Pancreas (tissue), 10 donors: Measurements from ENCODE around the gene NME7. TPM values are rescaled to one million over a fixed set of nuclear protein-coding genes. Genes with fewer than 3 reads are reported as not detected.

Experiments
- ATAC-seq, 4 donors: fragments of 200-7000 bp; cut with Tn5 transposase; one replicate each; pipeline versions ENCODE4 v1.8.0 to v1.9.1; 2020; ENCODE audit warnings: mild to moderate bottlenecking in 4 of 4, moderate library complexity in 4 of 4
- DNase-seq, 6 donors: peaks; one replicate each; pipeline ENCODE4 v3.0.0-alpha.2; 2020
- FAIRE-seq: peaks from 2 replicates; lab custom pipeline; 2012; peaks lifted over from hg19 to GRCh38; lab: Jason Lieb, UNC
- H3K27ac ChIP-seq, 4 donors: fragments of 200-600 bp; sonication (generic); 1 replicate in 3 of 4; 2 replicates in 1 of 4; pipeline versions ENCODE4 v1.5.0 to v1.8.0; 2020
- H3K27me3 ChIP-seq, 4 donors: fragments of 200-600 bp; one replicate each; pipeline ENCODE4 v1.8.0; 2021
- H3K36me3 ChIP-seq, 3 donors: fragments of 200-600 bp; sonication (generic) in 1 of 3; one replicate each; pipeline versions ENCODE4 v1.5.0 to v1.8.0; 2020 to 2021
- H3K4me1 ChIP-seq, 3 donors: fragments of 200-600 bp; one replicate each; pipeline ENCODE4 v1.8.0; 2021
- H3K4me3 ChIP-seq, 4 donors: fragments of 200-600 bp; sonication (generic) in 2 of 4; one replicate each; pipeline versions ENCODE4 v1.5.0 to v1.8.0; 2020 to 2021
- H3K9me3 ChIP-seq, 4 donors: fragments of 200-600 bp; one replicate each; pipeline ENCODE4 v1.8.0; 2021
- WGBS, 2 donors: extraction: QIAGEN DNeasy Blood & Tissue Kit; methylation state at CpG; one replicate each; pipeline ENCODE4 v1.1.7; 2013; 5-methylcytosine and 5-hydroxymethylcytosine counted together
- intact Hi-C, 3 donors: fragments of 100-400 bp; cut with DNase I; formaldehyde crosslinking; loops; one replicate each; pipeline versions ENCODE4 v1.11.1 to v1.14.2; 2022
- polyA plus RNA-seq, 2 donors: library from polyadenylated mRNA; stranded (reverse); fragments of 200-250 nt; gene quantifications; one replicate each; pipeline ENCODE4 v1.2.3, GENCODE V29; 2013
- total RNA-seq, 6 donors: library from RNA; stranded (reverse); fragmentation: NEBNext Ultra II Directional in 4 of 6; extraction: Animal tissue kit (Norgen Biotek cat#: 25700) in 4 of 6; gene quantifications; one replicate each; pipeline versions ENCODE4 v1.2.1 to v1.2.4, GENCODE V29; 2021 to 2023
- TF ChIP-seq, protein P1 (sequence below), 4 donors: fragments of 200-600 bp; sonication (generic) in 3 of 4; IDR thresholded peaks; one replicate each; pipeline versions ENCODE4 v1.5.0 to v1.8.0; 2021; ENCODE audit warnings: antibody characterized with exemption in 4 of 4
- donor health status: healthy with polysubstance abuse.
- donor health status: DM: no; HTN: no; CAD: no; lungs with moderate emphysema.
- donor health status: DM: no; HTN: no; CAD: no.
- donor health status: control.
- donor health status: control.
- donor health status: Bipolar disorder and iron deficiency.
- donor health status: DM: yes; HTN: yes; CAD: no.
- donor health status: DM: no; HTN: no; CAD: no.
- donor health status: DM: no; HTN: no; CAD: no.
- donor health status: DM: yes; HTN: yes; CAD: no.

NME7 gene
- total and polyA plus RNA-seq, 8 donors = 5.0 to 12.6 (median 8.0) TPM

DNA sequence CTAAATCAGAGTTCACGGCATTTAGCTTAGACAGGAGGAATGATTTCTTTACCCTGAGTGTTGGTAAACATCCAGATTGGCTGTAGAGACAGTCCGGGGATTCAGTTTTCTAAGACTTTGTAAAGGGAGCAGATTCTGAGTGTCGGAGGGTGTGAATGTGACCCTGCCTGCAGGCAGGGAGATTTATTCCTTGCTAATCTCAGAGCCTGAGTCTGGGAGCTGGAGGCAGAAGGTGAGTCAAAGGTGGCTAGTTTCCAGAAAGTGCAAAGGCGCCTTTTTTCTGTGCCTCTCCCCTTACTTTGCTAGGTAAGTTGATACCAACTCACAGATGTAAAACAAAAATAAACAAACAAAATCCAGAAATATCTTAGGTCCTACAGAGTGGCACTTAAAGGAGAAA is 249.4 kb downstream of the NME7 start:
- TF ChIP-seq, protein P1, sequence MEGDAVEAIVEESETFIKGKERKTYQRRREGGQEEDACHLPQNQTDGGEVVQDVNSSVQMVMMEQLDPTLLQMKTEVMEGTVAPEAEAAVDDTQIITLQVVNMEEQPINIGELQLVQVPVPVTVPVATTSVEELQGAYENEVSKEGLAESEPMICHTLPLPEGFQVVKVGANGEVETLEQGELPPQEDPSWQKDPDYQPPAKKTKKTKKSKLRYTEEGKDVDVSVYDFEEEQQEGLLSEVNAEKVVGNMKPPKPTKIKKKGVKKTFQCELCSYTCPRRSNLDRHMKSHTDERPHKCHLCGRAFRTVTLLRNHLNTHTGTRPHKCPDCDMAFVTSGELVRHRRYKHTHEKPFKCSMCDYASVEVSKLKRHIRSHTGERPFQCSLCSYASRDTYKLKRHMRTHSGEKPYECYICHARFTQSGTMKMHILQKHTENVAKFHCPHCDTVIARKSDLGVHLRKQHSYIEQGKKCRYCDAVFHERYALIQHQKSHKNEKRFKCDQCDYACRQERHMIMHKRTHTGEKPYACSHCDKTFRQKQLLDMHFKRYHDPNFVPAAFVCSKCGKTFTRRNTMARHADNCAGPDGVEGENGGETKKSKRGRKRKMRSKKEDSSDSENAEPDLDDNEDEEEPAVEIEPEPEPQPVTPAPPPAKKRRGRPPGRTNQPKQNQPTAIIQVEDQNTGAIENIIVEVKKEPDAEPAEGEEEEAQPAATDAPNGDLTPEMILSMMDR (IDR thresholded peaks at IDR 0.05) = no peak
- no peaks in the 10 kb centered on the region for H3K27me3 ChIP-seq
- H3K36me3 ChIP-seq = peaks cover 0 to 26% (median 6%) of the 10 kb centered on the region in 3 donors
- 62 to 71% methylated on average over 4 of the region's 4 CpGs for WGBS, 2 donors
- ATAC-seq (no peak), DNase-seq (no peak), FAIRE-seq (no peak)
- no peaks in the 10 kb centered on the region for H3K9me3 ChIP-seq
- no peak overlapping the region for H3K4me3 ChIP-seq
- H3K27ac ChIP-seq = peak overlapping the region in 2 of 4 donors; percentile 97 to 98
- peaks cover 0 to 38% (median 15%) of the 10 kb centered on the region in 3 donors for H3K4me1 ChIP-seq
- intact Hi-C loops = no loop called here

DNA sequence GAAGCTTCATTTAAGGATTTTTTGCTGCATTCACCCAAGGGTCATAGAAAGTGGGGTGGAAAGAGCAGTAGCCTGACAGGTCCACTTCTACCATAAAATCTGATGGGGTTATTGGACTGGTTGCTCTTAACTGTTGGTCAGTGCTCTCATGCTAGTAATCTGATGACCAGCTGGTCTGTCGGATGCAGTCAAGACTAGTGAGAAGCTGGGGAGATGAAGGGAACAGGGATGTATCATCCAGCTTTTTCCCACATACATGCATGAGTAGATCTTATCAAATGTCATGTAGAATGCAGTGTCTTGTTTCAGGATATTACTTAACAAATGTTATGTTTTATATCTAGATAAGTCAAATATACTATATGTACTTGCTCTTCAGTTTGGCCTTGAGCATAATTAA is 250.0 kb downstream of the NME7 start:
- intact Hi-C loops = no loop called here
- Histone ChIP-seq H3K4me3 (no peak overlapping the region), H3K36me3 (peaks cover 0 to 32% (median 7%) of the 10 kb centered on the region in 3 donors), H3K4me1 (peaks cover 3 to 45% (median 15%) of the 10 kb centered on the region in 3 donors), H3K9me3 (no peaks in the 10 kb centered on the region), H3K27ac (peak overlapping the region in 2 of 4 donors; percentile 97 to 98), H3K27me3 (no peaks in the 10 kb centered on the region)
- no peak for ATAC-seq
- TF ChIP-seq, protein P1 (IDR thresholded peaks at IDR 0.05) = no peak
- no peak for DNase-seq
- no peak for FAIRE-seq
- 82 to 87% methylated on average over 1 of the region's 1 CpG for WGBS, 2 donors

DNA sequence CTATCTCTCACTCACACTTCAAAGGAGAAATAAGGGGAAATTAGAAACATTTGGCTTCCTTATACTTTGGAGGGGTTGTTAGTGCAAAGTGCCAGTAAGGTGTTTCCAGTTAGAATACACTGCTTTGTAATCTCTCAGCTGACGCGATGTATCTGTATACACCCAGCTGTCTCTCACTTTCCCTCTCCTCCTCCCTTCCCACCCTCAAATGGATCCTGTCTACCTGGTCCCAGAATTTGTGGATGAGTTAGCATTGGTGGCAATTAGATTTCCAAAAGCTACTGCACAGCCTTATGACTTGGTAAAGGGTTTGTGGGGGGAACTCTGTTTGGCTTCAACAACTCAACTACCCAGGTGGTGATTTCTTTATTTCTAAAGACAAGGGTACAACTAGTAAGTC is 250.6 kb downstream of the NME7 start:
- whole genome bisulfite sequencing, 2 donors = 52 to 57% methylated on average over 2 of the region's 2 CpGs
- no peaks in the 10 kb centered on the region for H3K9me3 ChIP-seq
- no peaks in the 10 kb centered on the region for H3K27me3 ChIP-seq
- peaks cover 0 to 34% (median 7%) of the 10 kb centered on the region in 3 donors for H3K36me3 ChIP-seq
- intact Hi-C loops = no loop called here
- ATAC-seq (no peak), FAIRE-seq (no peak), DNase-seq (no peak)
- peak overlapping the region in 1 of 4 donors; percentile 14 for H3K4me3 ChIP-seq
- TF ChIP-seq, protein P1 (IDR thresholded peaks at IDR 0.05) = no peak
- peaks cover 9 to 50% (median 18%) of the 10 kb centered on the region in 3 donors for H3K4me1 ChIP-seq
- peak overlapping the region in 3 of 4 donors; percentile 54 to 98 (median 97) for H3K27ac ChIP-seq

- peak overlapping the region in 2 of 4 donors; percentile 6 to 14 for H3K4me3 ChIP-seq
- peak overlapping the region; percentile 36 to 98 (median 76) for H3K27ac ChIP-seq
- peaks cover 0 to 35% (median 12%) of the 10 kb centered on the region in 3 donors for H3K36me3 ChIP-seq
- WGBS, 2 donors = 45 to 50% methylated on average over 14 of the region's 14 CpGs
- H3K27me3 ChIP-seq = no peaks in the 10 kb centered on the region
- ATAC-seq (peak; percentile 46 to 85 (median 80)), FAIRE-seq (no peak), DNase-seq (peak; percentile 58 to 86 (median 71))
- peaks cover 13 to 60% (median 22%) of the 10 kb centered on the region in 3 donors for H3K4me1 ChIP-seq
- TF ChIP-seq, protein P1 (IDR thresholded peaks at IDR 0.05) = no peak
- intact Hi-C loops = no loop called here
- no peaks in the 10 kb centered on the region for H3K9me3 ChIP-seq
Measured at GRCh38 chr1:169115891-169116585, 251.6 kb downstream of the NME7 start.
